Kasumi-1 (cell line): ENCODE data around the gene WNT7B.

ENCODE experiments used
- DNase-seq, 2 experiments: peaks; one replicate each; lab custom pipeline; 2025; lab: John Stamatoyannopoulos, UW

Gene WNT7B

DNA sequence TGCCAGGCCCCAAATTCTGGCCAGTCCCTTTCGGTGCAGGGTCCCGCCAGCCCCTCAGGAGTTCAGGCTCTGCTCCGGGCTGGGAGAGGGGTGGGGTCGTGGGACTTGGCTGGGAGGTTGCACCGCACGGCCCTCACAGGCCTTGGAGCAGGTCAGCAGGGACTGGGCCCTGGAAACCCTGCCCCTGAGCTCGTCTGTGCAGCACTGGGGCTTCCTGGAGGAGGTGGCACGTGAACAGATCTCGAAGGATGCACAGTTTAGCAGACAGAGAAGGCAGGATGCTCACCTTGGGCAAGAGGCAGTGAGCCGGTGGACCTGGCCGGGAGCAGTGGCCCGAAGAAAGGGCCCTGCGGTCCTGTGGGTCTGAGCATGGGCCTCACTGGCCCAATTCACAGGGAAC lies 70.0 kb downstream of the WNT7B start:
- DNase-seq: no peak

DNA sequence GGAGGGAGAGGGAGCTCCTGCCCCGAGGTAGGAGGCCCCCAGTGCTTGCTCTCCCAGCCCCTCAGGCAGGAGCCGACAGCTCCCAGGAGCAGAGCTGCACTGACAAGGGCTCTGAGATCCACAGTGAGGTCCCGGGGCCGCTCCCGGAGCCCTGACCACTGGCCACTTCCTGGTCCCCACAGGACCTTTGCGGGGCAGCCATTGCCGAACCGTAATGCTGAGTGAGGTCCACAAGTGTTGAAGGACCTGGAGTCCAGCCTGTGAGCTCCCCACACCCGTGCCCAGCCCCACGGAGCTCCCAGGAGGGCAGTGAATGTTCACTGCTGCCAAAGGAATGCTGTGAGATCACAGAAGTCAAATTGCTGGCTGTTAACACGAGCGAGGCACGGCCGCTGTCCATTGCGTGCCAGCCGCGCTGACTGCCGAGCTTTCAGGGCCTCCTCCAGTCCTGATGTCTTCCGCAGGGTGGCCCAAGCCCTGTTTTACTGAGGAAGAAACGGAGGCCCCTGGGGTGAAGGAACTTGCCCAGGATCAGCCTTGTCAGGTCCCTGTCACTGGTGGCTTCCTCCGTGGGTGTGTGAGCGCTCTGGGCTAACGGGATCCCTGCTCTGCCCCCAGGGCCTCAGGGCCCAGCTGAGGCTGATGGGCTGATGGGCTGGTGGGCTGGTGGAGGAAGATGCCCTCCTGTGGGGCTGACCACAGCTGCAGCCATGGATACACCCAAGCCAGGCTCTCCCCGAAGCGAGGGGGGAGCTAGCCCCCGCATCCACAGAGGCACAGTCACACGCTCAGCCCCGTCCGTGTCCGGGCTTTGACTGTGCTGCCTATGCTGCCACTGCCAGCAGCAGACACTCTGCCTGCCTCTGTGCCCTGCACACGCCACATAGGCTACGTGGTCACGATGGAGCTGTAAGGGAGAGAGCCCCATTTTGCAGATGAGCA lies 70.8 kb downstream of the WNT7B start:
- DNase-seq: no peak

DNA sequence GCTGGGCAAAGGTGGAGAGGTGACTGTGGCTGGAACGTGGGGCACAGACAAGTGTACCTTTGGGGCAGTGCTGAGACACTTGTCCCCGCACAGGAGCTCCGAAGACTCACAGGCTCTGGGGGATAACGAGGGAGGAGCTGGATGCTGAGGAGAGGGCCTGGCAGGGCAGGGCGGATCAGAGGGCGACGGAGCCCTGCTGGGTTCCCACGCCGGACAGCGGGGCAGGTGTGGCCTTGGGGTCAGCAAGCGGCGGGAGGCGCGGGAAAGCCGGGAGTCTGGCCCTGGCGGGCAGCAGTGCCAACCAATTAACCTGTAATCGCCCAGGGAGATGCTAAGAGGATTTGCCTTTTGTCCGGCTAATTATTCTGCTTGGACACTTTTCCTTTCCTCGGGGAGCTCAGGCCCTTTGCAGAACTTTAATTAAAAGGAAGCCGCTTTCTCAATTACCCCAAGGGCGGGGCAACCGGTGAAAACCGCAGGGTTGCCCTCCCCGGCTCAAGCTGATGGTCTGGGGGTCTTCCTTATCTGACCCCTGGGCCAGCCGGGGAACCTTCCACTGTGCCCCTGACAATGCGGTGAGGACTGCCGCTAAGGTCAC lies 71.5 kb downstream of the WNT7B start:
- DNase-seq: no peak

DNA sequence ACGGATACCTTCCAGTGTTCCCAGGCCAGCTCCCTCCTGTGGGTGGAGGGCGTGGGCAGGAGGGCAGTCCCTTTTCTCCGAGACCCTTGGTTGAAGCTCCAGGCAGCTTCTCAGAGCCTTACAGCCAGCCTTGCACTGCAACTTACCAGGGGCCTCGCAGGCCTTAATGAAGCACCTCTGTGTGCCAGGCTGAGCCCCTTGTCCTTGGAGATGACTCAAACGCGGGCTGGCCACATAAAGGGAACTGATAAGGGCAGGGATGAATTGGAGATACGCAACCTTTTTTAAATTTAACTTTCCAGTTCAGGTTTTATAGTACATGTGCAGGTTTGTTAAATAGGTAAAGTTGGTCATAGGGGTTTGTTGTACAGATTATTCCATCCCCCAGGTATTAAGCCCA lies 72.7 kb downstream of the WNT7B start:
- no peak for DNase-seq

DNA sequence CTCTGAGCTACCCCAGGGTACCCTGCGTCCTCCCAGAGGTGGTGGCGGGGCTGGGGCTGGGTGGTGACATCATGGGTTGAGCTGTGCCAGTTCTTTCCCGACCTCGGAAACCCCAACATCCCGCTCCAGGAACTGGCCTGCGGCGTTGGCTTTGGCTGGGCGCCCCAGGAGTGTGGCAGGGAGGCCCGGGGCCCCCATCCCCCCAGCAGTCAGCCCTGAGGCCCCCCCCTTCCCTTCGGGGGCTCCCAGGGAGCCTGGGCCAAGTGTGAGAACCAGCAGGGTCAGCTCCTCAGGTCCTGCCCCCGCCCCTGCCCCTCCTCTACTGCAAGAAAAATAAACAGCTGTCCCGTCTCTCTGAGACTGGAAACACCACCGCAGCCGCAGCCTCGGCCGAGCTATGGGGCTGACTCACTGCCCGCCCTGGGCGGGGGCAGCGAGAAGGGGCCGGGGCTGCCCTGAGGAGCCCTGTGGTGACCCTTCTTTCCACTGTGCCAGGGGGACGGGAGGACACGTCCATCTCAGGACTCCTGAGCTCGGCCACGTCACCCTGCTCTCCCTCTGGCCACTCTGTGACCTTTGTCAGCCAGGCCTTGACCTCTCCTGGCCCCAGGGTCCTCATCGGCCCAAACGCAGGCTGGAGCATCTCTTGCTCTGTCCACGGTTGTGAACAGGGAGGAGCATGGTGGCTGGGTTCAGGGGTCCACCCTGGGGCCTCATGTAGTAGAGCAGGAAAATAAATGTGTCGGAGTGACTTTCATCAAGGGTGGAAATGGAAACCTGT lies 73.4 kb downstream of the WNT7B start:
- no peak for DNase-seq

DNA sequence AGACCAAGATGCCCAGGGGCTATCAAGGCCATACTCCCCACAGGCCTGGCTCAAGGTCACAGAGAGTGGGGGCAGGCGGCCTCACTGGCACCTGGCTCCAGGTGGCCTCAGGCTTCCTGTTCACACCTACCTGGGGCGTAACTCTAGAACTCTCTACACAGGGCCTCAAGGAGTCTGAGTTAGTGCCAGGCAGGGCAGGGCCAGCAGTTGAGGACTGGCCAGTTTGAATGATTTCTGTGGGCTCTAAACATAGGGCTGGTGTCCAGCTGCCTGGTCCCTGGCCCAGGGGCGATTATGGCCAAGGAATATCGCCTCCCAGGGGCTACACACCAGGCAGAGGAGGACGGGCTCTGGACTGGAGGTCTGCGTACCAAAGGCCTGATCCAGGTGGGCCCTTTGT lies 79.2 kb downstream of the WNT7B start:
- no peak for DNase-seq

DNA sequence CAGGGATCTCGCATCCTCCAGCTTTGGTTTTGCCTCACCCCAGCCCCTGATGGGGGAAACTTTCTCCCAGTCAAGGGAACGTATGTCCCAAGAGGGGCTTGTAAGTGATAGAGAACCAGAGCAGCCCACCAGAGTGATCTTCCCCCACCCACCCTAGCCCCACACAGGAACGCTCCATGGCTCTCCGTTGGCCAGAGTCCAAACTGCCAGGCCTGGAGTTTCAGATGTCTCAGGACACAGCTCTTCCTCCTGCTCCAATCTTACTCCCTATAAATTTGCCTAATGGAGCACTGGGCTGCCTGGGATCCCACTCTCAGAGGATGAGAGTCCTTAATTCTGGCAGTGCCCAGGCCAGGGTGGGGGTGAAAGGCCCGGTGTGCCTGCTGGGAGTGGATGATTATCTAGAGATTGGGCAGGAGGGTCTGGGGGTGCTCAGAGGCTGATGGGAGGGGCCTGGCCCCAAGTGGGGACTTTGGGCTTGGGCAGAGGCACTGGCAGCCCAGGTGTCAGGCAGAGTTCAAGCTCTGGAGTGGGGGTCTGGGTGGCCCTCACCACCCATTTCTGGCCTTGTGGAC lies 79.9 kb downstream of the WNT7B start:
- no peak for DNase-seq

DNA sequence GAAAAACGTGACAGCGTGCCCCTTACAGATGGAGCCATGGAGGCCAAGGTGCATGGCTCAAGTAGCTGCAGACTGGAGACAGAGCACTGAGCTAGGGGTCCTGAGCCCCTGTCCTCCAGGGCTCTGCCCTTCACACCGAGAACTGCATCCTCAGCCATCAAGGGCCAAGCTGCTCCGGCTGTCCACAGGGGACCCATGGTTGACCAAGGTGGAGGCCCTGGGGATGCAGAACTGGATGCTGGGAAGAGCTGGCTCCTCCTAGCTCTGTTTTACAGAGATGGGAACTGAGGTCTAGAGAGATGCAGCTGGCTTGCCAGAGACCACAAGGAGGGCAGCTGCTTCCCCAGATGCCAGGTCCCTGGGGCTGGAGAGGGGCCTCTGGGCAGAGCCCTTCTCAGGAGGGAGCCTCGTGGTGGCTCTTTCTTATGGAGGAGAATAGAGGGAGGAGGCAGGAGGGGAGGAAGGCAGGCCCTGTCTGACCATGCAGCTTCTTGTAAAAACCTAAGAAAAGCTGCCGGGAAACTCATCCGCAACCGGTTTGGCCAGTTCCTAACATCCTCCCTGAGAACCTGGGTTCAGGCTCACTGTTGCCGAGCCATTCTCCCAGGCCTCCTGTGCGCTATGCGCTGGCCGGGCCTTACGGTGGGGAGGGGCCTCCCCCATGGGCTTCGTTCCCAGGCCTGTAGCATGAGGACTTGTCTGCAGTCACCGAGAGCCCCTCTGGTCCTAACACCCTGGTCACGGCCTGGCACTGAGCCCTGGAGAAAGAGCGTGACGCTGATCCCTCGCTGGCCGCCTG lies 80.6 kb downstream of the WNT7B start:
- no peak for DNase-seq

DNA sequence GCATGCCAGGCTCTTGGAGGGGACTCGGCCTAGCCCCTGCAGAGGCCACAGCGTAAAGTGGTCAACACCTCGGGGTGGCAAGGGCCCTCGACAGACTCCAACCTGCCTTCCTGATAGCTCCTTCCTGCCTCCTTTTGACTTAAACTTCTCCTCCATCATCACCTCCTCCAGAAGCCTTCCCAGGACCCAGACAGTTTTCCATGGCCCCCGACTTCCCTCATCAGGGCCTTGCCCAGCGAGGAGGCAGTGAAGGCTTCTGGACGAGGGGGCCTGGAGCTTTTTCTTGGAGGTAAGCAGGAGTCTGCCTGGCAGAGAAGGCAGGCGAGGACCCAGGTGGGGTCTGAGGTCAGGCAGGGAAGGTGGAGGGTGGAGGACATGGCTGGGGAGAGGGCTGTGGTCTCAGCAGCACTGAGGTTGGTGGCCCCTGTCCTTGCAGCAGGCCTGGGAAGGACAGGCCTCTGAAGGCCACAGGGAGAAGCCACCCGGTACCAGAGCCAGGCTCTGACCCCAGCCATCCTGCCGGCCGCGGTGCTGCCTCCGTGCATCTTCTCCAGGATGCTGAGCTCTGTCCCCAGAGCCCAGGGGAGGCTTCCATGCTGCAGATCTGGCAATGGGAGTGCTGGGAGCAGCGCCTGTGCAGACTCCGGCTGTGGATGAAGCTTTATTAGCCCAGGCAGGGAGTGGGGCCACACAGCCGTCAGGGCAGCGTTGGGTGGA lies 81.4 kb downstream of the WNT7B start:
- no peak for DNase-seq

DNA sequence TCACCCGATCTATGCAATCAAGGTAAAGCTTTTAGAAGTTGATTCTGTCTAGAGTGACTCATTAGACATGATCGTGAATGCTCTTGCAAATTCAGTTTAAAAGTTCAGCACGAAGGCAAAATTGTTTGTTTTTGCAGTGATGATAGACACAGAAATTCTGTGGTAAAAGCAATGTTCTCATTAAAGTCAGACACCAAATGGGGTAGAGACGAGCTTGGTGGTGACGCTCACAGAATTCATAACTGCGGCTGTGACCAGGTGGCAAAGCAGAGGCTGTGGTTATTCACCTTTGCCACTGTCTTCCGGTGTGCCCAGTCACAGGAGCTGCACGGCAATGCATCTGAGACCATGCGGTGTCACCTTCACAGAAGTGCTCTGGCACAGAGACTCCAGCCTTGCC lies 83.4 kb downstream of the WNT7B start:
- DNase-seq: no peak

DNA sequence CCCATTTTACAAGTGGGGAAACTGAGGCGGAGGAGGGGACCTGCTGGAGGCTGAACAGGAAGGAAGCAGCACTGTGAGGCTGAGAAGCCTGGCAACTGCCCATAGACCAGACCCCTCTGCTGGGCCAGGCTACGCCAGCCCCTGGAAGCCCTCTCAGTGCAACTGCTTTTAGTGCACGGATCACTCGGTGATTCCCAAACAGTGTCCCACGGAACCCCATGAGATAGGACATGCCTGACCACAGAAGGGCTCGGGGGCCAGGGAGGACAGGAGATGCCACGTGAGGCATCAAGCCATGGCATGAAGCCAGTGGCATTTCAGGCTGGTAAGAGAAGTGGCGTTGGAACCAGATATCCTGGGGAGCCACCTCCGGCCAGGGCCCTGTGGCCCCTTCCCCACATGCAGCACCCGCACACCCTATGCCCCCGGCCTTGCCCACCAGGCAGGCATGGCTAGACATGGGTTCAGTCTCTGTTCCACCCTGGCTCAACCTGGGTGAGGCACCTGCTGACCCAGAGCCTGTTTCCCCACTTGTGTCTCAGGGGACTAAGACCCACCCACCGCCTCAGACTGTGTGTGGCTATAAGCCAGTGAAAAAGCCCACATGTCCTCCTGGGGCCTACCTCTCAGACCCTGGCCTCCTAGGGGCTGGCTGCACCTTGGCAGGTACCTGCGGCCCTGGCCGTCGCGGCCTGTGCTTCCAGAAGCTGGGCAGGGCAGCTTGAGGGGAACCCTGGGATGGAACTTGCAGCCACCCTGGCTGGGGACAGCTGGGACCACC lies 84.1 kb downstream of the WNT7B start:
- DNase-seq: no peak

DNA sequence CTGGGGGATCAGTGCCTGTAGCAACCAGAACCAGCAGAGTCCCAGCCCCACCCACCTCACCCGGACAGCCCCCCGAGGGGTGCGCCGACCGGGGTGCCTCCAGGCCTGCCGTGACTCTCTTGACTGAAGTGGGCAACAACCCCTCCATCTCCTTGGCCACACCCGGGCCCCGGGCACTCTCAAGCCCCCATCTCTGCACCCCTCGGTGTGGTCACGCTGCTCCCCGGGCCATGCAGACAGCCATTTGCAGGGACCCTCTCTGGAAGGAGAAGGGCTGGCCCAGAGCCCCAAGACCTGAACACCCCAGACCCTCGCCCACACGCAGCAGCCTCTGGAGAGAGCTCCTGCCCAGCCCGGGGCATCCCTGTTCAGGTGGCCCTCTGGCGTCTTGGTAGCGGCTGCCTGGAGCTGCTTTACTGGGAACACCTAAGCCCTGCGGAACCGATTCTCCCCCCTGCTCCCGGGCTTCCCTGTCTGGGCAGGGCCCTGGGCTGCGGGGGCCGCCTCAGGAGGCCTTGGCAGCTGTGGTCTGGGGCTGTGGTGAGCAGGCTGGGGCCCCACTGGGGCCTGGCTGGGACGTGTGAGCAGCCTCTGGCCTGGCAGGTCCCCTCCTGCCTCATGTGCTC lies 84.9 kb downstream of the WNT7B start:
- no peak for DNase-seq

DNA sequence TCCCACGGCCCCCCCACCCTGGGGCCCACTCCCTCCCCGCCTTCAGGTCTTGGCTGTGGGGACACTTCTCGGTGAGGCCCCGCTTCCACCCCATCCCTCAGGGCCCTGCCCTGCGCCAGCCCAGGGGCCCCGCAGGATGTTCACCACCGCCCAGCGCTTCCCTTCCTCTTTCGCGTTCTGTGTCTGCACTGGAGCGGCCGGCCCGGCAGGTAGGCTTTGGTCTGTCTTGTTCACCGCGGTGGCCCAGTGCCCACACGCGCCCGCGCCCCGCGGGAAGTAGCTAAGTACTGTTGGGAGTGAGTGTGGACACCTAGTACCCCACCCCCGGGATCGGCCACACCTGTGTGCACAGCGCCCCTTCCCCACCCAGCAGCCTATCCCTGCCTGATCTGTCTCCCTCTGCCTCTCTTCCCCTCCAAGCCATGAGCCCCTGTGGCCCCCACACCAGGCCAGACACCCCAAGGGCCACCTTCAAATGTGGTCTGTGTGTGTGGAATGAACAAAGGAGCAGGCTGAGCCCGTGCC lies 85.4 kb downstream of the WNT7B start:
- no peak for DNase-seq

DNA sequence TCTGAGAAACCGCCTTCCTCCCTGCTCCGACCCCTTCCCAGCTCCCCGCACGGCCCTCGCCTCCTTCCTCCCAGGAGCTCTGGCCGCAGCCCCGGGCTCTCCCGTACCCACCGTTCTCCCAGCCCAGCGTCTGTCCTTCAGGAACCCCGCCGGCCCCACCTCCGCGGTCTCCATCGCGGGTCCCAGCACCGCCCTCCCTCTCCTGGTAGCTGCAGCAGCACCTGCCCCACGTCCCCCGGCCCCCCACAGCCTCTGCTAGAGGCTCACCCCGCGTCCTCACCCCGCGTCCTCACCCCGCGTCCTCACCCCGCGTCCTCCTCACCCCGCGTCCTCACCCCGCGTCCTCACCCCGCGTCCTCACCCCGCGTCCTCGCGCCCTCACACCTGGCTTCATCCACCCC lies 85.9 kb downstream of the WNT7B start:
- DNase-seq: no peak

DNA sequence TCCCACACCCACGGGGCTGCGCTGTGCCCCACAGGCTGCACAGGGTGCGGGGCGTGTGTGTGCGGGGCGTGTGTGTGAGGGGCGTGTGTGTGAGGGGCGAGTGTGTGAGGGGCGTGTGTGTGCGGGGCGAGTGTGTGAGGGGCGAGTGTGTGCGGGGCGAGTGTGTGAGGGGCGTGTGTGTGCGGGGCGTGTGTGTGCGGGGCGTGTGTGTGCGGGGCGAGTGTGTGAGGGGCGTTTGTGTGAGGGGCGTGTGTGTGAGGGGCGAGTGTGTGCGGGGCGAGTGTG lies 86.7 kb downstream of the WNT7B start:
- no peak for DNase-seq

DNA sequence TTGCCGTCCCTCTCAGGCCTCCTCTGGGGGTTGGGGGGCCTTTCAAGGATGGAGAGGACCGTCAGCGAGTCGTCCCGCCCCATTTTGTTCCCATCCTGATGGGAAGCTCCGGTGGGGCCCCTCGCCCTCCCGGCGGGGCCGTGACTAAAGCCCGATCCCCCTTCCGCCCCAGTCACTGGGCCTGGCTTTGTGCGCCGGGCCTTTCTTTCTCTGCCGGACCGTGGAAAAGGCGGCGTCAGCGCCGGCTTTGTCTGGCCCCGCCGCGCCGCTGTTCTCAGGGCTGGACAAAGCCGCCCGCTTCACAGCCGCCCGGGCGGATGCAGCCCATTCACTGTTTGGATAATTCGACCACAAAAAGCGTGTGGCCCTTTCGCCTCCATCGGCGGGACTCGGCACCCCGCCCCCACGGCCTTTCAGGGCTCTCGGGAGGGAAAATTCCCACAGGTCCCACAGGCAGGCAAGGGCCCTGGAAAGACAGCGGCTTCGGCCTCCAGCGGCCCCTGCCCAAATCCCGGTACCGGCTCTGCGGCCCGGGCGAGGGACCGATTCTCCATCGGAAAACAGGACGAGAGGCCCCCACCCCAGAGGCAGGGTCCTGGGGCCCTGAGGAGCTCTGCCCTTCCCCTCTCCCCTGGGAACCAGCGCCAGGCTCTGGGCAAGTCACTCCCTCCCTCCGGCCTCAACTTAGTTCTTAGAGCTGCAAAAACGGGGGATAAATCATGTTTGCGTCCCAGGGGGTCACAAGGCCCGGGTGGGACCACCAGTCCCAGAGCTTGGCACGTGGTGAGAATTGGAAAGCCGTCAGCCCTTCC lies 87.2 kb downstream of the WNT7B start:
- DNase-seq: no peak

DNA sequence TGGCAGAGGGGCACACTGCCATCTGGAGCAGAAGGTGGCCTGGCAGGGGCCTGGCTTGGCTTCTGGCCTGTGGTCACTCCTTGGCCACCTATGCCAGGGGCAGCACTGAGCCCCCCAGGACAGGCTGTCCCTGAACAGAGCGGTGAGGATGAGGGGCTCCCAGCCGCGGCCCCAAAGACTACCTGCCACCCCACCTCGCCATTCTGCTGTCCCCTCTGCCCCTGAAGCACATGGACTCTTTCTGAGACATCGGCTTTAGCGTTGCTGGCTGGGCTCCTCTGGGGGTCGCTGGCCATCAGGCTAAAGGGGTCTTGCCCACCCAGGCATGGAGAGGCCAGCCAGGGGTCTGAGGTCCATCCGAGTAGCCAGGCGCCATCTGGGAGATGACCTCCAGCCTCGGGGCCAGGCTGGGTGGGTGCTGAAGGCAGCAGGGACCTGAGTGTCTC lies 87.8 kb downstream of the WNT7B start:
- no peak for DNase-seq

DNA sequence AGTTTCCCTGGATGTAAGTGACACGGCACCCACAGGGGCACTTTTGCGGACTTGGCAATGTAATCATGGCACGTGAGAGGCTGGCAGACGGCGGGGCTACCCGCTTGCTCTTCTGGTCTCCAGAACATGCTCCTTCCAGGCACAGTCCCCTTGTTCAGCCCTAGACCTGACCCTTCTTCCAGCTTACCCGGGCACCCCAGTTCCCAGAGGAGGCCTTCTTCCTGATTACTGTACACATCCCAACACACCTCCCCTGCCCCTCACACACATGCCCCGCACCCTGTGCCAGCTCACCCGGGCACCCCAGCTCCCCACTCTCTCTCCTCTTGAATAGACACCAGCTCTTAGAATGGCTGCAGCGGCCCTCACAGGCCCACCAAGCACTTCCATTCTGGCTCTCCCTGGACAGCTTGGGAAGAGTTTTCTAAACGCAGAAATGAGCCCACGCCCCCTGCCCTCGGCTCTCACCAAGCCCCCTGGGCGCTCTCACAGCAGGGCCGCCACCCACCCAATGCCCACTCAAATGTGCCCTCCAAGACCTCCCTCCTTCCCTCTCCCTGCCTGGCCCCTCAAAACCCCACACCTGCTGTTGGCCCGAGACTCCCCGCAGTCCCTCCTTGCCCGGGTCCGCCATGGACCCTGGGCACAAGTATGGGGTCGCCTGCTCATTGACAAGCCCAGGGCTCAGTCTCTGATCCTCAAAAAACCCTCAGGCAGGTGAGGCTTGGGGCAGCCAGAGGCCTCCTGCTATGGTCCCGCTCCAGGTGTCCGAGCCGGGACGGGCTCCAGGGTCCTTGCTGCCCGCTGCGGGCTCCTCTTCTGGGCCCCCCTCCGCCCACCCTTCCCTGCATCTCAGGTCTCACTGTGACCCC lies 88.5 kb downstream of the WNT7B start:
- no peak for DNase-seq
